Mesenchymal stem cell (in vitro differentiated cells and primary cell): Measurements from ENCODE around the gene HYLS1.

Experiments used
- DNase-seq: peaks from one replicate; pipeline ENCODE4 v3.0.0-alpha.2; 2013
- H2AFZ ChIP-seq: one replicate; pipeline ENCODE4 v1.6.1; 2013; ENCODE audit warnings: low read depth, mild to moderate bottlenecking, control low read depth, inconsistent platforms, low read length, moderate library complexity
- H2AK5ac ChIP-seq: 2 replicates; pipeline ENCODE4 v1.6.1; 2013; ENCODE audit warnings: low read length, moderate library complexity, mild to moderate bottlenecking, inconsistent platforms; ENCODE audit not compliant: severe bottlenecking
- H2BK120ac ChIP-seq: one replicate; pipeline ENCODE4 v1.6.1; 2013; ENCODE audit warnings: low read depth, mild to moderate bottlenecking, inconsistent platforms, low read length, moderate library complexity
- H2BK12ac ChIP-seq, 2 experiments: one replicate each; pipeline ENCODE4 v1.6.1; 2013; ENCODE audit warnings: inconsistent platforms in 2 of 2, low read length in 2 of 2, mild to moderate bottlenecking in 2 of 2, moderate library complexity in 2 of 2, control low read depth in 1 of 2
- H2BK15ac ChIP-seq: one replicate; pipeline ENCODE4 v1.6.1; 2013; ENCODE audit warnings: mild to moderate bottlenecking, low read depth, inconsistent platforms; ENCODE audit not compliant: poor library complexity, severe bottlenecking
- H2BK5ac ChIP-seq: 2 replicates; pipeline ENCODE4 v1.6.1; 2013; ENCODE audit warnings: low read depth, mild to moderate bottlenecking, low read length, control low read depth, inconsistent platforms; ENCODE audit not compliant: poor library complexity, severe bottlenecking
- H3K14ac ChIP-seq, 2 experiments: one replicate each; pipeline ENCODE4 v1.6.1; 2013; ENCODE audit warnings: inconsistent platforms in 2 of 2, low read length in 2 of 2, control low read depth in 1 of 2, mild to moderate bottlenecking in 1 of 2, moderate library complexity in 1 of 2
- H3K18ac ChIP-seq, 2 experiments: one replicate each; pipeline ENCODE4 v1.6.1; 2013; ENCODE audit warnings: inconsistent platforms in 2 of 2, low read length in 2 of 2, control low read depth in 1 of 2, low read depth in 1 of 2, mild to moderate bottlenecking in 1 of 2
- H3K23ac ChIP-seq, 2 experiments: one replicate each; pipeline ENCODE4 v1.6.1; 2013; ENCODE audit warnings: inconsistent platforms in 2 of 2, low read length in 2 of 2, mild to moderate bottlenecking in 2 of 2, moderate library complexity in 2 of 2, control low read depth in 1 of 2
- H3K27ac ChIP-seq: 2 replicates; pipeline ENCODE4 v1.5.1; 2013; ENCODE audit warnings: mild to moderate bottlenecking, moderate library complexity, low read length, control low read depth, inconsistent platforms; ENCODE audit not compliant: poor library complexity, severe bottlenecking
- H3K27me3 ChIP-seq, 2 experiments: 2 replicates each; pipeline versions ENCODE4 v1.6.1 to v1.7.0; 2013; ENCODE audit warnings: low read length in 2 of 2, mild to moderate bottlenecking in 2 of 2, moderate library complexity in 2 of 2, control low read depth in 1 of 2, inconsistent platforms in 1 of 2; ENCODE audit not compliant: control insufficient read depth in 1 of 2, insufficient read depth in 1 of 2
- H3K36me3 ChIP-seq, 2 experiments: 2 replicates each; pipeline versions ENCODE4 v1.6.1 to v1.7.0; 2013; ENCODE audit warnings: low read length in 2 of 2, control low read depth in 1 of 2, inconsistent platforms in 1 of 2, low read depth in 1 of 2, mild to moderate bottlenecking in 1 of 2; ENCODE audit not compliant: insufficient read depth in 2 of 2, control insufficient read depth in 1 of 2
- H3K4ac ChIP-seq, 2 experiments: one replicate each; pipeline ENCODE4 v1.6.1; 2013; ENCODE audit warnings: inconsistent platforms in 2 of 2, low read length in 2 of 2, mild to moderate bottlenecking in 2 of 2, moderate library complexity in 2 of 2, control low read depth in 1 of 2, low read depth in 1 of 2
- H3K4me1 ChIP-seq: 2 replicates; pipeline ENCODE4 v1.6.1; 2013; ENCODE audit warnings: low read depth, low read length, control low read depth; ENCODE audit not compliant: control insufficient read depth, insufficient read depth
- H3K4me2 ChIP-seq: 2 replicates; pipeline ENCODE4 v1.6.1; 2013; ENCODE audit warnings: low read length, mild to moderate bottlenecking, inconsistent platforms; ENCODE audit not compliant: poor library complexity, severe bottlenecking
- H3K4me3 ChIP-seq, 2 experiments: 2 replicates each; pipeline versions ENCODE4 v1.5.1 to v1.7.0; 2013; ENCODE audit warnings: low read length in 2 of 2, mild to moderate bottlenecking in 2 of 2, control low read depth in 1 of 2, low read depth in 1 of 2; ENCODE audit not compliant: insufficient read depth in 1 of 2
- H3K79me1 ChIP-seq: replicated peaks from 2 replicates; pipeline ENCODE4 v1.6.1; 2013; ENCODE audit warnings: mild to moderate bottlenecking, control low read depth, low read length, inconsistent platforms; ENCODE audit not compliant: poor library complexity, severe bottlenecking
- H3K9ac ChIP-seq: 2 replicates; pipeline ENCODE4 v1.7.0; 2013; ENCODE audit warnings: mild to moderate bottlenecking, low read length, moderate library complexity
- H3K9me3 ChIP-seq: 2 replicates; pipeline ENCODE4 v1.7.0; 2013; ENCODE audit warnings: mild to moderate bottlenecking, low read length; ENCODE audit not compliant: control insufficient read depth
- H4K8ac ChIP-seq: one replicate; pipeline ENCODE4 v1.6.1; 2013; ENCODE audit warnings: inconsistent platforms, mild to moderate bottlenecking, low read length, moderate library complexity
- H4K91ac ChIP-seq: one replicate; pipeline ENCODE4 v1.6.1; 2013; ENCODE audit warnings: mild to moderate bottlenecking, low read length, inconsistent platforms
- WGBS: methylation state at CpG from one replicate; pipeline ENCODE4 v1.1.7; 2013; ENCODE audit warnings: mixed read lengths; 5-methylcytosine and 5-hydroxymethylcytosine counted together

Gene HYLS1

GRCh38 chr11:125932301-125932700 is 44.8 kb downstream of the HYLS1 start:
- no peak overlapping the region for H3K4ac ChIP-seq
- H4K91ac ChIP-seq: no peak overlapping the region
- no peaks in the 10 kb centered on the region for H3K9me3 ChIP-seq
- no peak overlapping the region for H2BK5ac ChIP-seq
- no peak for DNase-seq
- no peak overlapping the region for H2BK12ac ChIP-seq
- no peak overlapping the region for H3K4me2 ChIP-seq
- no peak overlapping the region for H4K8ac ChIP-seq
- no peak overlapping the region for H2AK5ac ChIP-seq
- H3K14ac ChIP-seq: no peak overlapping the region
- no peaks in the 10 kb centered on the region for H3K4me1 ChIP-seq
- H3K23ac ChIP-seq: no peak overlapping the region
- H2BK120ac ChIP-seq: no peak overlapping the region
- no peak overlapping the region for H2AFZ ChIP-seq
- 88% methylated on average over 9 of the region's 9 CpGs for WGBS
- H2BK15ac ChIP-seq: no peak overlapping the region
- H3K18ac ChIP-seq: no peak overlapping the region
- H3K27me3 ChIP-seq: peaks cover 8 to 30% of the 10 kb centered on the region in 2 experiments
- H3K27ac ChIP-seq: no peak overlapping the region
- no peaks in the 10 kb centered on the region for H3K36me3 ChIP-seq
- H3K4me3 ChIP-seq: no peak overlapping the region
- no peaks in the 10 kb centered on the region for H3K79me1 ChIP-seq
- H3K9ac ChIP-seq: no peak overlapping the region

DNA sequence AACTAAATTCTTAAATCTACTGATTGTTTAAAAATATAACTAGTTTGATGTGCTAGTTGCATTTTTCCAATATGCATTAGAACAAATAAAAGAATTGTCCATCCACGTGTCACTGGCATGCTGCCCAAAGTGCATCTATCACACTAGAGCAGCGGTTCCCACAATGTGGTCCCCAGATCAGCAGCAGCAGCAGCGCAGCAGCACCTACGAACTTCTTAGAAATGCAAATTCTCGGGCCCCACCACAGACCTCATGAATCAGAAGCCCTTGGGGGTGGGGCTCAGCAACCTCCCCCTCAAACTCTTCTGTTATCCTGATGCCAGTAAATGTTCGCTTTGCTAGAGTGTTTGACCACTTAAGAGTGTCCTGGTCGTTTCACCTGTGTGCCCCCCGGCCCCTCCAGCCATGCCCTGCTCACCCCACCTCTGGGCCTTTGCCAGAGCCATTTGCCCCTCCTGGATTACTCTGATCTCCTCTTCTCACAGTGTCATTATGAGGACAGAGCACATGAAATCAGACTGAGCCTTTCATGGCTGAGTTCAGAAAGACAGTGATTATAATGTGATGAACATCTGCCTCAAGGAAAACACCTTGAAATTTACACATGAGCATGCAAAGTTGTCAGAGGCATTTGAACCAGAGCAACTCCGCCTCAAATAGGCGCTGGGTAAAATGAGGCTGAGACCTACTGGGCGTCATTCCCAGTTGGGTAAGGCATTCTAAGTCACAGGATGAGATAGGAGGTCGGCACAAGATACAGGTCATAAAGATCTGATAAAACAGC is 45.8 kb downstream of the HYLS1 start:
- Histone ChIP-seq H2BK120ac (no peak overlapping the region), H2AFZ (no peak overlapping the region), H3K27me3 (peaks cover 8 to 30% of the 10 kb centered on the region in 2 experiments), H3K4me3 (no peak overlapping the region), H3K23ac (no peak overlapping the region), H2BK12ac (no peak overlapping the region), H4K91ac (no peak overlapping the region), H3K9me3 (no peaks in the 10 kb centered on the region), H3K4ac (no peak overlapping the region), H2BK15ac (no peak overlapping the region), H2AK5ac (no peak overlapping the region), H3K9ac (no peak overlapping the region), H4K8ac (no peak overlapping the region), H3K79me1 (no peaks in the 10 kb centered on the region), H3K36me3 (no peaks in the 10 kb centered on the region), H3K27ac (no peak overlapping the region), H3K4me1 (no peaks in the 10 kb centered on the region), H3K4me2 (no peak overlapping the region), H2BK5ac (no peak overlapping the region), H3K18ac (no peak overlapping the region), H3K14ac (no peak overlapping the region)
- DNase-seq: no peak
- 79% methylated on average over 12 of the region's 12 CpGs for WGBS

DNA sequence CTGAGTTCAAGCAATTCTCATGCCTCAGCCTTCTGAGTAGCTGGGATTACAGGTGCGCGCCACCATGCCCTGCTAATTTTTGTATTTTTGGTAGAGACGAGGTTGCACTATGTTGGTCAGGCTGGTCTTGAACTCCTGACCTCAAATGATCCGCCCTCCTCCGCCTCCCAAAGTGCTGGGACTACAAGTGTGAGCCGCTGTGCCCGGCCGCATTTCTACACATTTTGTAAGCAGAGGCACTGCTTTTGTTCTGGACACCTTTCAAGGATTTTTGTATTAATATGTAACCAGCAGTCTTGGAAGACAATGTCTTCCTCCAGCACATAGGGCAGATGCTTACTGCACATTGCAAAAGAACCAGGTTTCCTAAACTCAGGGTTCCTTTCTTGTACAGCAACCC is 47.0 kb downstream of the HYLS1 start:
- Histone ChIP-seq H3K4me3 (no peak overlapping the region), H2BK15ac (no peak overlapping the region), H3K27me3 (peaks cover 8 to 28% of the 10 kb centered on the region in 2 experiments), H3K14ac (no peak overlapping the region), H2BK120ac (no peak overlapping the region), H2AK5ac (no peak overlapping the region), H3K4ac (no peak overlapping the region), H4K8ac (no peak overlapping the region), H2BK5ac (no peak overlapping the region), H4K91ac (no peak overlapping the region), H3K9me3 (no peaks in the 10 kb centered on the region), H3K18ac (no peak overlapping the region), H3K23ac (no peak overlapping the region), H2BK12ac (no peak overlapping the region), H3K36me3 (no peaks in the 10 kb centered on the region), H3K79me1 (no peaks in the 10 kb centered on the region), H3K9ac (no peak overlapping the region), H3K4me2 (no peak overlapping the region), H2AFZ (no peak overlapping the region), H3K27ac (no peak overlapping the region), H3K4me1 (no peaks in the 10 kb centered on the region)
- no peak for DNase-seq
- 91% methylated on average over 8 of the region's 8 CpGs for WGBS

- Histone ChIP-seq H3K9me3 (no peaks in the 10 kb centered on the region), H3K18ac (no peak overlapping the region), H3K4me3 (no peak overlapping the region), H3K4me1 (no peaks in the 10 kb centered on the region), H2BK12ac (no peak overlapping the region), H3K9ac (no peak overlapping the region), H3K14ac (no peak overlapping the region), H3K4ac (no peak overlapping the region), H2AK5ac (no peak overlapping the region), H4K8ac (no peak overlapping the region), H2AFZ (no peak overlapping the region), H3K79me1 (no peaks in the 10 kb centered on the region), H3K23ac (no peak overlapping the region), H2BK5ac (no peak overlapping the region), H3K36me3 (no peaks in the 10 kb centered on the region), H2BK15ac (no peak overlapping the region), H2BK120ac (no peak overlapping the region), H3K27me3 (peaks cover 8 to 22% of the 10 kb centered on the region in 2 experiments), H3K27ac (no peak overlapping the region), H4K91ac (no peak overlapping the region), H3K4me2 (no peak overlapping the region)
- WGBS: 94% methylated on average over 2 of the region's 2 CpGs
- no peak for DNase-seq
Measured at GRCh38 chr11:125935056-125935455, 47.6 kb downstream of the HYLS1 start.
